HL-60 (cell line): ENCODE results near the gene PLOD3.

ENCODE experiments used
- GABPA ChIP-seq: IDR thresholded peaks from 2 replicates; pipeline ENCODE4 v1.6.1; 2012; ENCODE audit warnings: low read depth
- POLR2AphosphoS5 ChIP-seq: IDR thresholded peaks from 2 replicates; pipeline ENCODE4 v1.6.1; 2012; ENCODE audit warnings: low read depth
- TF ChIP-seq, protein P1 (sequence below): IDR thresholded peaks from one replicate; pipeline ENCODE4 v1.5.1; 2011; ENCODE audit warnings: low read length, control low read depth, inconsistent platforms; ENCODE audit not compliant: insufficient read depth

DNA sequence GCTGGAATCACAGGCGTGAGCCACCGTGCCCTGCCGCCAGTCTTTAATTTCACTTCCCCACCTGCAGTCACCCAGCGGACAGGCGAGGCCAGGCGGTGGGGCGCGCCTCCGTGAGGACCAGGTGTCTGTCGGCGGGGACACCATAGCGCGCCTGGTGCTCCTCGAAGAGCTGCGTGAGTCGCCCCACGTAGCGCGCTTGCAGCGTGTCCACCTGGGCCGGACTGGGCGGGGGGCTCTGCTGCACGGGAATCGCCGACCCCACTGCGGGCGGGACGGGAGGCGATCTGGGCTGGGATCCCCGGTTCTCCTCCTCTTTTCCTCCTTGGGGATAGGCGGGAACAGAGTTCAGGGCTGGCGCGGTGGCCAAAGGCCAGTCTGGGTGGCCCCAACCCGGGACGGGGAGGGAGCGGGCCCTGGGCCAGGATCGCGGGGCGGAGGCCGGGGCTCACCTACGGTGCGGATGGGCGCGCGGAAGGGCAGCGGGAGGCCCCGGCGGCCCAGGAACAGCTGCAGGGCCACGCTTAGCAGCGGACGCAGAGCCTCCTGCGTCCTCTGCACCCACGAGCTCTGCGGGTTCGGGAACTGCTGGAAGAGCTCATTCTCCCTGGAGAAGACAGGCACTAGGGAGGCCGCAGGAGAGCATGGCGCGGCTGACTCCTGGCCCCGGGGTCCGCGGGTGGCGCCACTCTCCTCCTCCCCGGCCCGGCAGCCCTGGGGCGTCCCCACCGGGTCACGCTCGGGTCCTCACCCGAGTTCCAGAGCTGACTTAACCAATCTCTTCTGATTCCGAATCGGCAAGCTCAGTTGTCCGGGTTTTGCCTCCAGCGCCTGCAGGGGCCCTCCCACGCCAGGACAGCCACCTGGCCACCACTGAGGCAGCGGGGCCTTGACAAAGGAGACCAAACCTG, 15.4 kb downstream of the PLOD3 start:
- no peak for TF ChIP-seq GABPA
- TF ChIP-seq, protein P1, sequence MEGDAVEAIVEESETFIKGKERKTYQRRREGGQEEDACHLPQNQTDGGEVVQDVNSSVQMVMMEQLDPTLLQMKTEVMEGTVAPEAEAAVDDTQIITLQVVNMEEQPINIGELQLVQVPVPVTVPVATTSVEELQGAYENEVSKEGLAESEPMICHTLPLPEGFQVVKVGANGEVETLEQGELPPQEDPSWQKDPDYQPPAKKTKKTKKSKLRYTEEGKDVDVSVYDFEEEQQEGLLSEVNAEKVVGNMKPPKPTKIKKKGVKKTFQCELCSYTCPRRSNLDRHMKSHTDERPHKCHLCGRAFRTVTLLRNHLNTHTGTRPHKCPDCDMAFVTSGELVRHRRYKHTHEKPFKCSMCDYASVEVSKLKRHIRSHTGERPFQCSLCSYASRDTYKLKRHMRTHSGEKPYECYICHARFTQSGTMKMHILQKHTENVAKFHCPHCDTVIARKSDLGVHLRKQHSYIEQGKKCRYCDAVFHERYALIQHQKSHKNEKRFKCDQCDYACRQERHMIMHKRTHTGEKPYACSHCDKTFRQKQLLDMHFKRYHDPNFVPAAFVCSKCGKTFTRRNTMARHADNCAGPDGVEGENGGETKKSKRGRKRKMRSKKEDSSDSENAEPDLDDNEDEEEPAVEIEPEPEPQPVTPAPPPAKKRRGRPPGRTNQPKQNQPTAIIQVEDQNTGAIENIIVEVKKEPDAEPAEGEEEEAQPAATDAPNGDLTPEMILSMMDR, result no peak
- no peak for TF ChIP-seq POLR2AphosphoS5
